Embryonic facial prominence (tissue), 1 donor: Measurements from ENCODE around the gene DNMT1.
"Not testable (repeated sequence)": the region's sequence is repeated elsewhere in the genome, so short reads cannot be mapped to it uniquely, and the experiment has no call there.

Experiments used
- DNase-seq: peaks from one replicate; pipeline ENCODE4 v3.0.0-alpha.2; 2016; ENCODE audit errors: extremely low spot score

DNMT1 gene

GRCh38 chr19:10194500-10195198, at the start of gene DNMT1:
TSS of gene DNMT1 (minus strand) at chr19:10194953. CDS start at chr19:10194899, 54 bp downstream.
- peak; percentile 96 for DNase-seq

GRCh38 chr19:10243606-10244005, 48.9 kb upstream of the DNMT1 start:
- no peak for DNase-seq

GRCh38 chr19:10241826-10242449, 47.2 kb upstream of the DNMT1 start:
- DNase-seq = not testable (repeated sequence)

GRCh38 chr19:10238172-10238783, 43.5 kb upstream of the DNMT1 start:
- peak; percentile 20 for DNase-seq

GRCh38 chr19:10237702-10238101, 42.9 kb upstream of the DNMT1 start:
- DNase-seq = no peak

- DNase-seq = not testable (repeated sequence)
Observed at GRCh38 chr19:10235409-10235808, 40.7 kb upstream of the DNMT1 start.

GRCh38 chr19:10235003-10235402, 40.2 kb upstream of the DNMT1 start:
- no peak for DNase-seq

- no peak for DNase-seq
Observed at GRCh38 chr19:10233946-10234345, 39.2 kb upstream of the DNMT1 start.

- no peak for DNase-seq
Observed at GRCh38 chr19:10231612-10232228, 37.0 kb upstream of the DNMT1 start.

GRCh38 chr19:10230861-10231611, 36.3 kb upstream of the DNMT1 start, which contains the start of gene S1PR2:
TSS of gene S1PR2 (minus strand) at chr19:10231331. CDS start at chr19:10224905, 6,426 bp downstream.
- peak; percentile 71 for DNase-seq

- DNase-seq = peak; percentile 71
Observed at GRCh38 chr19:10230173-10230860, 35.6 kb upstream of the DNMT1 start.

GRCh38 chr19:10228920-10229319, 34.2 kb upstream of the DNMT1 start:
- DNase-seq = no peak

- no peak for DNase-seq
Observed at GRCh38 chr19:10228393-10228792, 33.6 kb upstream of the DNMT1 start.

GRCh38 chr19:10227026-10227971, 32.5 kb upstream of the DNMT1 start:
- DNase-seq = peak; percentile 29

GRCh38 chr19:10226376-10227025, 31.7 kb upstream of the DNMT1 start:
- peak; percentile 88 for DNase-seq

GRCh38 chr19:10226021-10226375, 31.2 kb upstream of the DNMT1 start:
- no peak for DNase-seq

GRCh38 chr19:10224337-10224736, 29.6 kb upstream of the DNMT1 start:
- no peak for DNase-seq

- no peak for DNase-seq
Observed at GRCh38 chr19:10223488-10224213, 28.9 kb upstream of the DNMT1 start.
